Hepatic stellate cell (primary cell): ENCODE data around the gene SLC4A8.
"Not testable (repeated sequence)": the region's sequence is repeated elsewhere in the genome, so short reads cannot be mapped to it uniquely, and the experiment has no call there.

Experiments used
- DNase-seq: peaks from one replicate; pipeline ENCODE4 v3.0.0; 2011; ENCODE audit warnings: low spot score

Gene SLC4A8

GRCh38 chr12:51429700-51430099 lies 5.1 kb downstream of the SLC4A8 start:
- DNase-seq = no peak

- DNase-seq = no peak
These were observed 5.7 kb downstream of the SLC4A8 start for GRCh38 chr12:51430196-51430895.

- no peak for DNase-seq
These were observed 8.3 kb downstream of the SLC4A8 start for GRCh38 chr12:51432921-51433320.

- DNase-seq = no peak
These were observed 9.7 kb downstream of the SLC4A8 start for GRCh38 chr12:51434305-51434704.

GRCh38 chr12:51437431-51437830 lies 12.8 kb downstream of the SLC4A8 start:
- no peak for DNase-seq

- no peak for DNase-seq
These were observed 14.7 kb downstream of the SLC4A8 start for GRCh38 chr12:51439330-51439729.

GRCh38 chr12:51441583-51441982 lies 17.0 kb downstream of the SLC4A8 start:
- DNase-seq = peak; percentile 52

GRCh38 chr12:51442324-51442723 lies 17.7 kb downstream of the SLC4A8 start:
- DNase-seq = no peak

GRCh38 chr12:51443573-51443972 lies 18.9 kb downstream of the SLC4A8 start:
- DNase-seq = no peak

GRCh38 chr12:51448618-51449256 lies 24.1 kb downstream of the SLC4A8 start:
- DNase-seq = no peak

- no peak for DNase-seq
These were observed 25.1 kb downstream of the SLC4A8 start for GRCh38 chr12:51449580-51450246.

- no peak for DNase-seq
These were observed 25.7 kb downstream of the SLC4A8 start for GRCh38 chr12:51450333-51450732.

GRCh38 chr12:51450806-51451205 lies 26.2 kb downstream of the SLC4A8 start:
- no peak for DNase-seq

GRCh38 chr12:51454016-51454415 lies 29.4 kb downstream of the SLC4A8 start:
- DNase-seq = not testable (repeated sequence)

GRCh38 chr12:51455050-51455449 lies 30.4 kb downstream of the SLC4A8 start:
- DNase-seq = not testable (repeated sequence)

- DNase-seq = no peak
These were observed 34.0 kb downstream of the SLC4A8 start for GRCh38 chr12:51458635-51459034.

- no peak for DNase-seq
These were observed 35.9 kb downstream of the SLC4A8 start for GRCh38 chr12:51460519-51460918.

- no peak for DNase-seq
These were observed 40.9 kb downstream of the SLC4A8 start for GRCh38 chr12:51465491-51465890.

GRCh38 chr12:51470116-51470515 lies 45.5 kb downstream of the SLC4A8 start:
- DNase-seq = no peak

GRCh38 chr12:51471111-51471864 lies 46.7 kb downstream of the SLC4A8 start:
- DNase-seq = no peak

GRCh38 chr12:51472984-51473383 lies 48.4 kb downstream of the SLC4A8 start:
- no peak for DNase-seq

GRCh38 chr12:51473947-51474346 lies 49.3 kb downstream of the SLC4A8 start:
- DNase-seq = no peak

GRCh38 chr12:51475543-51475942 lies 50.9 kb downstream of the SLC4A8 start:
- DNase-seq = no peak
